HCT116 (cell line): ENCODE measurements around the gene DNM3. TPM values are rescaled to one million over a fixed set of nuclear protein-coding genes. Genes with fewer than 3 reads are reported as not detected.

Experiments
- ATAC-seq: fragments of 200-7000 bp; cut with Tn5 transposase; 2 replicates; pipeline ENCODE4 v1.9.1; 2020; ENCODE audit warnings: mild to moderate bottlenecking, moderate library complexity
- Bru-seq: library from RNA; stranded (reverse); fragments of 400-500 nt; gene quantifications from one replicate; lab custom pipeline; 2021; lab: Mats Ljungman, UMichigan
- BruChase-seq, 2 experiments: library from RNA; stranded (reverse); fragments of 400-500 nt; gene quantifications; one replicate each; lab custom pipeline; 2021; lab: Mats Ljungman, UMichigan
- BruUV-seq: library from RNA; stranded (reverse); fragments of 400-500 nt; replicated peaks from 2 replicates; lab custom pipeline; 2021; lab: Mats Ljungman, UMichigan
- CTCF ChIA-PET: fragments of 300-600 bp; sonication (Branson Sonifier 250); formaldehyde crosslinking; loops from one replicate; lab custom pipeline; 2021; ENCODE audit warnings: antibody characterized with exemption; lab: Charles Lee
- POLR2A ChIA-PET: fragments of 300-600, 350-600 bp; sonication (Branson Sonifier 250); formaldehyde crosslinking; loops from one replicate; lab custom pipeline; 2021; ENCODE audit warnings: antibody characterized with exemption; lab: Charles Lee
- RAD21 ChIA-PET, 2 experiments: fragments of 300-600 bp; sonication (Branson Sonifier 250); formaldehyde crosslinking; loops; one replicate each; lab custom pipeline; 2023; ENCODE audit warnings: low total read pairs in 2 of 2; ENCODE audit not compliant: uncharacterized antibody in 2 of 2, unreplicated experiment in 2 of 2, low non-redundant PET in 1 of 2; lab: Charles Lee
- DNase-seq: peaks from one replicate; pipeline ENCODE4 v3.0.0-alpha.2; 2010; ENCODE audit warnings: low read depth, low spot score
- H2AFZ ChIP-seq: fragments of 200-600 bp; shearing (Covaris generic), sonication (generic); 2 replicates; pipeline ENCODE4 v1.6.1; 2017; ENCODE audit warnings: low read depth, mixed run types, mixed read lengths, antibody characterized with exemption, low read length; ENCODE audit not compliant: poor library complexity, severe bottlenecking
- H3K27ac ChIP-seq: 2 replicates; pipeline ENCODE4 v1.5.1; 2012; ENCODE audit warnings: low read depth, low read length
- H3K27me3 ChIP-seq: fragments of 200-600 bp; sonication (generic); 2 replicates; pipeline ENCODE4 v1.6.1; 2016; ENCODE audit warnings: mixed run types, low read length, mixed read lengths; ENCODE audit not compliant: insufficient read depth
- H3K36me3 ChIP-seq, 2 experiments: fragments of 200-500 bp in 1 of 2; fragments of 200-600 bp in 1 of 2; sonication (Bioruptor generic) in 1 of 2; sonication (generic) in 1 of 2; 2 replicates each; pipeline versions ENCODE4 v1.5.1 to v1.6.1; 2014 to 2016; ENCODE audit warnings: low read length in 2 of 2, inconsistent platforms in 1 of 2, mixed read lengths in 1 of 2, mixed run types in 1 of 2; ENCODE audit not compliant: insufficient read depth in 2 of 2, control insufficient read depth in 1 of 2
- H3K4me1 ChIP-seq, 2 experiments: fragments of 200-600 bp in 1 of 2; sonication (generic) in 1 of 2; 2 replicates each; pipeline versions ENCODE4 v1.5.1 to v1.6.1; 2012 to 2017; ENCODE audit warnings: low read length in 2 of 2, inconsistent platforms in 1 of 2, mild to moderate bottlenecking in 1 of 2, mixed read lengths in 1 of 2, mixed run types in 1 of 2, moderate library complexity in 1 of 2; ENCODE audit not compliant: insufficient read depth in 2 of 2, control insufficient read depth in 1 of 2
- H3K4me2 ChIP-seq: fragments of 200-600 bp; sonication (generic); 2 replicates; pipeline ENCODE4 v1.6.1; 2017; ENCODE audit warnings: mixed run types, low read length, mixed read lengths
- H3K4me3 ChIP-seq, 2 experiments: fragments of 200-600 bp in 1 of 2; sonication (generic) in 1 of 2; replicated peaks in 1 of 2; 2 replicates each; pipeline ENCODE4 v1.5.1; 2011 to 2016; ENCODE audit warnings: low read length in 2 of 2, control low read depth in 1 of 2, low read depth in 1 of 2, mild to moderate bottlenecking in 1 of 2, mixed read lengths in 1 of 2, mixed run types in 1 of 2
- H3K79me2 ChIP-seq: fragments of 200-600 bp; sonication (generic); 2 replicates; pipeline ENCODE4 v1.6.1; 2017; ENCODE audit warnings: mild to moderate bottlenecking, mixed run types, low read length, moderate library complexity, mixed read lengths; ENCODE audit not compliant: insufficient read depth
- H3K9ac ChIP-seq: fragments of 200-600 bp; sonication (generic); 2 replicates; pipeline ENCODE4 v1.6.1; 2016; ENCODE audit warnings: low read length, mixed read lengths
- H3K9me2 ChIP-seq: fragments of 200-600 bp; sonication (generic), shearing (Covaris generic); 2 replicates; pipeline ENCODE4 v1.6.1; 2017; ENCODE audit warnings: mixed run types, mild to moderate bottlenecking, moderate library complexity; ENCODE audit not compliant: insufficient read depth
- H3K9me3 ChIP-seq, 2 experiments: fragments of 200-500 bp in 1 of 2; fragments of 200-600 bp in 1 of 2; sonication (Bioruptor generic) in 1 of 2; sonication (generic) in 1 of 2; 2 replicates each; pipeline ENCODE4 v1.6.1; 2014 to 2017; ENCODE audit warnings: low read length in 2 of 2, mixed read lengths in 2 of 2, inconsistent platforms in 1 of 2, low read depth in 1 of 2, mild to moderate bottlenecking in 1 of 2, mixed run types in 1 of 2, moderate library complexity in 1 of 2; ENCODE audit not compliant: control insufficient read depth in 1 of 2, insufficient read depth in 1 of 2
- H4K20me1 ChIP-seq: fragments of 200-600 bp; sonication (generic), shearing (Covaris generic); 2 replicates; pipeline ENCODE4 v1.6.1; 2017; ENCODE audit warnings: mixed run types, mild to moderate bottlenecking, moderate library complexity; ENCODE audit not compliant: insufficient read depth
- CBX3 ChIP-seq: IDR thresholded peaks from 2 replicates; pipeline ENCODE4 v1.6.1; 2012; ENCODE audit warnings: low read depth
- CEBPB ChIP-seq: IDR thresholded peaks from 2 replicates; pipeline ENCODE4 v1.6.1; 2012; ENCODE audit warnings: low read depth
- EGR1 ChIP-seq: IDR thresholded peaks from 2 replicates; pipeline ENCODE4 v1.6.1; 2012; ENCODE audit warnings: low read depth
- EZH2 ChIP-seq: fragments of 200-600 bp; sonication (generic); IDR thresholded peaks from 2 replicates; pipeline ENCODE4 v1.6.1; 2017; ENCODE audit warnings: antibody characterized with exemption, mixed run types
- JUND ChIP-seq: IDR thresholded peaks from 2 replicates; pipeline ENCODE4 v1.6.1; 2012
- POLR2A ChIP-seq: IDR thresholded peaks from 2 replicates; pipeline ENCODE4 v1.7.0; 2011; ENCODE audit warnings: borderline replicate concordance; ENCODE audit not compliant: insufficient read depth, insufficient read length; ENCODE audit errors: extremely low read depth
- POLR2AphosphoS5 ChIP-seq: IDR thresholded peaks from 2 replicates; pipeline ENCODE4 v1.6.1; 2011; ENCODE audit warnings: mild to moderate bottlenecking, low read depth, low read length, moderate library complexity
- RAD21 ChIP-seq: IDR thresholded peaks from 2 replicates; pipeline ENCODE4 v1.6.1; 2012; ENCODE audit warnings: low read depth, mild to moderate bottlenecking
- SIN3A ChIP-seq: IDR thresholded peaks from 2 replicates; pipeline ENCODE4 v1.6.1; 2012; ENCODE audit warnings: low read depth
- SP1 ChIP-seq: IDR thresholded peaks from 2 replicates; pipeline ENCODE4 v1.6.1; 2012; ENCODE audit warnings: low read depth
- SRF ChIP-seq: IDR thresholded peaks from 2 replicates; pipeline ENCODE4 v1.6.1; 2012; ENCODE audit warnings: low read depth
- TCF7L2 ChIP-seq: IDR thresholded peaks from 2 replicates; pipeline ENCODE4 v1.7.0; 2011; ENCODE audit warnings: borderline replicate concordance, inconsistent platforms; ENCODE audit not compliant: insufficient read depth, insufficient read length; ENCODE audit errors: extremely low read depth
- YY1 ChIP-seq: IDR thresholded peaks from 2 replicates; pipeline ENCODE4 v1.6.1; 2011; ENCODE audit warnings: low read length, low read depth, moderate library complexity, mild to moderate bottlenecking; ENCODE audit not compliant: insufficient replicate concordance; ENCODE audit errors: extremely low read depth
- ZFX ChIP-seq: fragments of 450-650 bp; IDR thresholded peaks from 2 replicates; pipeline ENCODE4 v1.6.1; 2017
- ZNF274 ChIP-seq: fragments of 200-500 bp; sonication (Bioruptor generic); IDR thresholded peaks from 2 replicates; pipeline ENCODE4 v1.6.1; 2014; ENCODE audit warnings: mild to moderate bottlenecking, low read depth, low read length, inconsistent platforms
- intact Hi-C: fragments of 100-400 bp; cut with micrococcal nuclease; formaldehyde crosslinking; loops from 2 replicates; pipeline ENCODE4 v1.10.0; 2022
- long read RNA-seq: library from polyadenylated mRNA; unstranded; transcript quantifications from one replicate; pipeline ENCODE4 v2.0.0, GENCODE V29; 2021; ENCODE audit not compliant: unreplicated experiment
- polyA plus RNA-seq: library from polyadenylated mRNA; unstranded; fragments of >200 nt; gene quantifications from 2 replicates; pipeline ENCODE4 v1.2.1, GENCODE V29; 2012; ENCODE audit warnings: missing spikeins
- total RNA-seq: library from RNA; stranded (reverse); gene quantifications from one replicate; pipeline ENCODE4 v1.2.1, GENCODE V29; 2021; ENCODE audit not compliant: unreplicated experiment
- TF ChIP-seq, protein P1 (sequence below): IDR thresholded peaks from 2 replicates; pipeline ENCODE4 v1.6.1; 2011; ENCODE audit warnings: mild to moderate bottlenecking, low read length, moderate library complexity; ENCODE audit not compliant: insufficient replicate concordance; ENCODE audit errors: extremely low read depth
- TF ChIP-seq, protein P2 (sequence below): IDR thresholded peaks from 2 replicates; pipeline ENCODE4 v1.6.1; 2012
- TF ChIP-seq, protein P3 (sequence below): IDR thresholded peaks from 2 replicates; pipeline ENCODE4 v1.6.1; 2012; ENCODE audit warnings: low read depth
- TF ChIP-seq, protein P4 (sequence below): IDR thresholded peaks from 2 replicates; pipeline ENCODE4 v1.6.1; 2012

The DNM3 gene
- total RNA-seq = 3.1 TPM
- 0.77 and 1.3 TPM in 2 replicates for polyA plus RNA-seq
- percentile 43 among the genes with signal in this experiment for Bru-seq, nascent RNA
- percentile 32 among the genes with signal in this experiment for BruChase-seq, experiment 1, labeled RNA remaining after a 6-hour chase
- percentile 39 among the genes with signal in this experiment for BruChase-seq, experiment 2, labeled RNA remaining after a 2-hour chase
- long read RNA-seq, full-length matches to known transcripts = 1 of 3 reads
- long read RNA-seq, partial matches to known transcripts = 0 of 3 reads
- long read RNA-seq, other reads (novel, unspliced or antisense) = 2 of 3 reads

DNA sequence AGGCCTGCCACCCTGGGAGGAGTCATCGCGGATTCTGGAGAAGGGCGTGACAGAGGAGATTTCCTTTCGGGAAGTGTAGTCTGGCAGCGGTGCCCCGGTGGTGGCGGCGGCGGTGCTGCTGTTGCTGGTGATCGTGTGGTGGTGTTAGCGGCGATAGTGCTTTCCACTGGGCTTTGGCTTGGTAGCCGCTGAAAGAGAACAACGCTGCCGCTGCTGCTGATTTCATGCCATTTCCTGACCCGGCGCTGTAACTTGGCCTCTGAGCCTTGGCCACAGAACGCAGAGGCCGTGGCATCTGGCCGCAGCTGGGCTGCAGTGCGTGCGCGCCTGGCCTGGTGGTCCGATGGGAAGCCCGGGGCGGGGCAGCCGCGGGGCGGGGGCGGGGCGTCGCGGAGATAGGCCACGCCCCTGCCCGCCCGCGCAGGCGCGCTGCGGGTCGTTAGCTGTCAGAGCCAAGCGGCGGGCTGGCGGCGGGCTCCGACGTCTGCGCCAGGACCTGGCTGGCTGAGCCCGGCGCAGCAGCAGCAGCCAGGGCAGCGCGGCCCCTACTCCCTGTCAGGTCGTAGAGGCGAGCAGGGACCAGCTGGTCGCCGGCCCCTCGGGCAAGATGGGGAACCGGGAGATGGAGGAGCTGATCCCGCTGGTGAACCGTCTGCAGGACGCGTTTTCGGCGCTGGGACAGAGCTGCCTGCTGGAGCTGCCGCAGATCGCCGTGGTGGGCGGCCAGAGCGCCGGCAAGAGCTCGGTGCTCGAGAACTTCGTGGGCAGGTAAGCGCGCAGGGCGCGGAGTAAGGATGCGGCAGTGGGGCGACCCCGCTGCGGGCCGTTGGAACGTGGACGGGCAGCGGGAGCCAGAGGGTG, at the start of gene DNM3:
DNM3 (plus strand) TSS at position 449 of the 861 bp plus-strand sequence; CDS start at position 608, 159 bp downstream.
- Histone ChIP-seq H3K4me1 (peaks cover 0 to 18% of the 10 kb centered on the region in 2 experiments; a peak in 2 of 4 replicates), H3K4me3 (peak within 1 kb of the TSS; percentile 58 to 61), H3K9ac (peak within 1 kb of the TSS; percentile 46), H3K4me2 (peak within 1 kb of the TSS; percentile 84), H3K79me2 (no peaks in the 10 kb centered on the region), H4K20me1 (no peaks in the 10 kb centered on the region), H3K27ac (peak within 1 kb of the TSS; percentile 30; the same call in 1 of the 2 replicates), H3K36me3 (no peaks in the 10 kb centered on the region), H3K27me3 (0 out of 2 replicates have a peak, but pooled peaks cover 4% of the 10 kb centered on the region), H3K9me2 (no peaks in the 10 kb centered on the region), H2AFZ (peak within 1 kb of the TSS; percentile 80), H3K9me3 (no peaks in the 10 kb centered on the region)
- DNase-seq (peak; percentile 35), ATAC-seq (peak; percentile 95)
- BruUV-seq = no TSS peak
- intact Hi-C loops = no loop called here
- ChIA-PET POLR2A (interaction anchor here (1.1 kb wide), 1 partner anchor 12 kb away, joined by 3 read pairs; no protein-coding TSS in a partner anchor), CTCF (interaction anchor here (1.0 to 1.2 kb wide), 2 partner anchors 40 to 141 kb away, joined by 3 to 5 read pairs; no protein-coding TSS in a partner anchor), RAD21 (interaction anchor here in 1 of 2 experiments (1.2 kb wide), 1 partner anchor 143 kb away, joined by 3 read pairs; no protein-coding TSS in a partner anchor)
- TF ChIP-seq ZFX = peak; percentile 67
- TF ChIP-seq, protein P1, sequence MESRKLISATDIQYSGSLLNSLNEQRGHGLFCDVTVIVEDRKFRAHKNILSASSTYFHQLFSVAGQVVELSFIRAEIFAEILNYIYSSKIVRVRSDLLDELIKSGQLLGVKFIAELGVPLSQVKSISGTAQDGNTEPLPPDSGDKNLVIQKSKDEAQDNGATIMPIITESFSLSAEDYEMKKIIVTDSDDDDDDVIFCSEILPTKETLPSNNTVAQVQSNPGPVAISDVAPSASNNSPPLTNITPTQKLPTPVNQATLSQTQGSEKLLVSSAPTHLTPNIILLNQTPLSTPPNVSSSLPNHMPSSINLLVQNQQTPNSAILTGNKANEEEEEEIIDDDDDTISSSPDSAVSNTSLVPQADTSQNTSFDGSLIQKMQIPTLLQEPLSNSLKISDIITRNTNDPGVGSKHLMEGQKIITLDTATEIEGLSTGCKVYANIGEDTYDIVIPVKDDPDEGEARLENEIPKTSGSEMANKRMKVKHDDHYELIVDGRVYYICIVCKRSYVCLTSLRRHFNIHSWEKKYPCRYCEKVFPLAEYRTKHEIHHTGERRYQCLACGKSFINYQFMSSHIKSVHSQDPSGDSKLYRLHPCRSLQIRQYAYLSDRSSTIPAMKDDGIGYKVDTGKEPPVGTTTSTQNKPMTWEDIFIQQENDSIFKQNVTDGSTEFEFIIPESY = no peak
- TF ChIP-seq, protein P2, sequence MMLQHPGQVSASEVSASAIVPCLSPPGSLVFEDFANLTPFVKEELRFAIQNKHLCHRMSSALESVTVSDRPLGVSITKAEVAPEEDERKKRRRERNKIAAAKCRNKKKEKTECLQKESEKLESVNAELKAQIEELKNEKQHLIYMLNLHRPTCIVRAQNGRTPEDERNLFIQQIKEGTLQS = no peak
- no peak for TF ChIP-seq EZH2
- no peak for TF ChIP-seq ZNF274
- peak; percentile 93 for TF ChIP-seq POLR2AphosphoS5
- no peak for TF ChIP-seq EGR1
- TF ChIP-seq, protein P3, sequence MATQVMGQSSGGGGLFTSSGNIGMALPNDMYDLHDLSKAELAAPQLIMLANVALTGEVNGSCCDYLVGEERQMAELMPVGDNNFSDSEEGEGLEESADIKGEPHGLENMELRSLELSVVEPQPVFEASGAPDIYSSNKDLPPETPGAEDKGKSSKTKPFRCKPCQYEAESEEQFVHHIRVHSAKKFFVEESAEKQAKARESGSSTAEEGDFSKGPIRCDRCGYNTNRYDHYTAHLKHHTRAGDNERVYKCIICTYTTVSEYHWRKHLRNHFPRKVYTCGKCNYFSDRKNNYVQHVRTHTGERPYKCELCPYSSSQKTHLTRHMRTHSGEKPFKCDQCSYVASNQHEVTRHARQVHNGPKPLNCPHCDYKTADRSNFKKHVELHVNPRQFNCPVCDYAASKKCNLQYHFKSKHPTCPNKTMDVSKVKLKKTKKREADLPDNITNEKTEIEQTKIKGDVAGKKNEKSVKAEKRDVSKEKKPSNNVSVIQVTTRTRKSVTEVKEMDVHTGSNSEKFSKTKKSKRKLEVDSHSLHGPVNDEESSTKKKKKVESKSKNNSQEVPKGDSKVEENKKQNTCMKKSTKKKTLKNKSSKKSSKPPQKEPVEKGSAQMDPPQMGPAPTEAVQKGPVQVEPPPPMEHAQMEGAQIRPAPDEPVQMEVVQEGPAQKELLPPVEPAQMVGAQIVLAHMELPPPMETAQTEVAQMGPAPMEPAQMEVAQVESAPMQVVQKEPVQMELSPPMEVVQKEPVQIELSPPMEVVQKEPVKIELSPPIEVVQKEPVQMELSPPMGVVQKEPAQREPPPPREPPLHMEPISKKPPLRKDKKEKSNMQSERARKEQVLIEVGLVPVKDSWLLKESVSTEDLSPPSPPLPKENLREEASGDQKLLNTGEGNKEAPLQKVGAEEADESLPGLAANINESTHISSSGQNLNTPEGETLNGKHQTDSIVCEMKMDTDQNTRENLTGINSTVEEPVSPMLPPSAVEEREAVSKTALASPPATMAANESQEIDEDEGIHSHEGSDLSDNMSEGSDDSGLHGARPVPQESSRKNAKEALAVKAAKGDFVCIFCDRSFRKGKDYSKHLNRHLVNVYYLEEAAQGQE = no peak
- TF ChIP-seq RAD21 = no peak
- TF ChIP-seq POLR2A = peak; percentile 82
- no peak for TF ChIP-seq TCF7L2
- TF ChIP-seq CBX3 = peak; percentile 36; the same call in 1 of the 2 replicates
- TF ChIP-seq YY1 = no peak
- no peak for TF ChIP-seq SRF
- no peak for TF ChIP-seq JUND
- peak; percentile 36; the same call in 1 of the 2 replicates for TF ChIP-seq SIN3A
- no peak for TF ChIP-seq CEBPB
- TF ChIP-seq, protein P4, sequence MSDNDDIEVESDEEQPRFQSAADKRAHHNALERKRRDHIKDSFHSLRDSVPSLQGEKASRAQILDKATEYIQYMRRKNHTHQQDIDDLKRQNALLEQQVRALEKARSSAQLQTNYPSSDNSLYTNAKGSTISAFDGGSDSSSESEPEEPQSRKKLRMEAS = peak; percentile 60; the same call in 1 of the 2 replicates
- TF ChIP-seq SP1 = no peak
